NB4 (cell line): ENCODE measurements around the gene BPIFA1.

Source experiments
- DNase-seq: peaks from one replicate; pipeline ENCODE4 v3.0.0; 2010; ENCODE audit warnings: low read depth
- H3K4me3 ChIP-seq: one replicate; pipeline ENCODE4 v1.5.1; 2011; ENCODE audit warnings: mild to moderate bottlenecking, low read depth, low read length, moderate library complexity
- MAX ChIP-seq: IDR thresholded peaks from 2 replicates; pipeline ENCODE4 v1.6.1; 2011; ENCODE audit warnings: low read depth, low read length
- MYC ChIP-seq: IDR thresholded peaks from 2 replicates; pipeline ENCODE4 v1.6.1; 2011; ENCODE audit warnings: low read depth, low read length
- POLR2A ChIP-seq: IDR thresholded peaks from 2 replicates; pipeline ENCODE4 v1.6.1; 2011; ENCODE audit warnings: mild to moderate bottlenecking; ENCODE audit not compliant: insufficient read length; ENCODE audit errors: extremely low read depth
- TF ChIP-seq, protein P1 (sequence below): IDR thresholded peaks from one replicate; pipeline ENCODE4 v1.5.1; 2012; ENCODE audit warnings: low read depth, low read length

The BPIFA1 gene

GRCh38 chr20:33275871-33276270 lies 40.1 kb downstream of the BPIFA1 start:
- DNase-seq, result no peak
- no peak overlapping the region for H3K4me3 ChIP-seq
- TF ChIP-seq, protein P1, sequence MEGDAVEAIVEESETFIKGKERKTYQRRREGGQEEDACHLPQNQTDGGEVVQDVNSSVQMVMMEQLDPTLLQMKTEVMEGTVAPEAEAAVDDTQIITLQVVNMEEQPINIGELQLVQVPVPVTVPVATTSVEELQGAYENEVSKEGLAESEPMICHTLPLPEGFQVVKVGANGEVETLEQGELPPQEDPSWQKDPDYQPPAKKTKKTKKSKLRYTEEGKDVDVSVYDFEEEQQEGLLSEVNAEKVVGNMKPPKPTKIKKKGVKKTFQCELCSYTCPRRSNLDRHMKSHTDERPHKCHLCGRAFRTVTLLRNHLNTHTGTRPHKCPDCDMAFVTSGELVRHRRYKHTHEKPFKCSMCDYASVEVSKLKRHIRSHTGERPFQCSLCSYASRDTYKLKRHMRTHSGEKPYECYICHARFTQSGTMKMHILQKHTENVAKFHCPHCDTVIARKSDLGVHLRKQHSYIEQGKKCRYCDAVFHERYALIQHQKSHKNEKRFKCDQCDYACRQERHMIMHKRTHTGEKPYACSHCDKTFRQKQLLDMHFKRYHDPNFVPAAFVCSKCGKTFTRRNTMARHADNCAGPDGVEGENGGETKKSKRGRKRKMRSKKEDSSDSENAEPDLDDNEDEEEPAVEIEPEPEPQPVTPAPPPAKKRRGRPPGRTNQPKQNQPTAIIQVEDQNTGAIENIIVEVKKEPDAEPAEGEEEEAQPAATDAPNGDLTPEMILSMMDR, result no peak

DNA sequence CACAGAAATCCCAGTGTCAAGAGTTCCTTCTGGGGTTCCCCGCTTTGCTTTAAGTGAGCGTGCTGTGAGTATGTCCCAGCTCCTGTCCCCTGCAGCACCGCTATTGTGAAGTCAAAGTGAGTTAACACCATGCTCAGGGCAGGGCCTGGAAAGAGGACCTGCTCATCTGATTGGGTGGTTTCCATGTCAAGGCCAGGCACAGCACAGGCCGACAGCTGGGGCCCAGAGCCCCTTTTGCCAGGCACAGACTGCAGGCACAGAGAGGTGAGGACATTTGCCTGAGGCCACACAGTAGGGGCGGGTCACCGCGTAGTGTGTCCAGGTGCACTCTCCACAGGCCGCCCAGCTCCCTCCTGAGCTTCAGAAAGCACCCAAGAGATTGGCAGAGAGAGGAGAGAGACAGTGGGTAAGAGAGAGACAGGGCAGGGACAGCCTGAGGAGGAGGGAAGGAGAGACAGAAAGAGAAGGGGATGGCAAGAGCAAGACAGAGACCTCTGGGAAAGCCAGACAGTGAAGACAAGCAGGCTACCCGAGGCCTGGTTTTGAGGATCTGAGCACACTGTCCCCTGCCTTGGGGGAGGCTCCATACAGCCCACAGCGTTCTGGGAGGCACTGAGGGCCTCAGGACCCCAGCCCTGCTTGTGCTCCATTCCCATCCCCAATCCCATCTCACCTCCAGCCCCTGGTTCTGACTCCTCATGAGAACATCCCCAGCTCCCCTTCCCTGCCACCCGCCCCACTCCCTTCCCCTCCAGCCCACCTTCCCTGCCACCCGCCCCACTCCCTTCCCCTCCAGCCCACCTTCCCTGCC lies 40.7 kb downstream of the BPIFA1 start:
- H3K4me3 ChIP-seq, result no peak overlapping the region
- no peak for DNase-seq
- TF ChIP-seq MAX, result no peak
- TF ChIP-seq MYC, result no peak
- TF ChIP-seq, protein P1, result no peak
- no peak for TF ChIP-seq POLR2A

DNA sequence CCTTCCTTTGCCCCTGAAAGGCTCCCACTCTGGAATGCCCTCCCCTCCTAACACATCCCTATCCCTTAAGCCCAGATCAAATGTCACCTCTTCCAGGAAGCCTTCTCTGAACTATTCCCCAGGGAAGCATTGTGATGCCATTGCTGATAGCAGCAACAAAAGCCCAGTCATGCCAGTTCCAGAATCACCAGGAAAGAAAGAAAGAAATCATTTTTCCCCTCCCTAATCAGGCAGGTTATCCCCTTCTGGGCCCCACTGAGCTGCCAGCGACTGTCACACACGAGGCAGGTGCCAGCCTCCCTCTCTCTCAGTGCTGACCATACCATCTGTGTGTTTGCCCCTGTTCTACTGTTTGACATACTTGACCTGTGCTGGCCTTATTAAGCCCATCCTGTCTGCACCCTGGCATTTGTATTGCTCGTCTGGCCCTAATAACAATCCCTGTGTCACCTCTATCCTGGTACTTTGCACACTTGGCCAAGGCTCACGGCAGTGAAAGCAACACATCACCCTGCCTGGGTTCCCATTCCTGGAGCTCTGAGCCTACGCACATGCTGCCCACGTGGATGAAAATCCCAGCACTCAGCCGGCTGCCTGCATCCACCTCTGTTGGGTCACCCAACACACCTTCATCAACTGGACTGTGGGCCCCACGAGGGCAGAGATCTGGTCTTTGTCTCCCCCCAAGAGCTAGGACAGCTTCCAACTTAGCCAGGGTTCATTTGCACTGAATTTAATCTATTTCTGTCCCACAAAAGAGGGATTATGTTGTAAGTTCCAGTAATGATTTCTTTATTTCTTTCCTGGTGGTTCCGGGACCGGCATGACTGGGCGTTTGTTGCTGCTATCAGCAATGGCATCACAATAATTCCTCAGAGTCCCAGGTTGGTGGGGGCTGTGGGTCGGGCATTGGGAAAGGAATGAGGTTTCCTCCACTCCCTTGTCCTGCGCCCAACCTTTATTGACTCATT lies 42.0 kb downstream of the BPIFA1 start:
- TF ChIP-seq POLR2A (no peak), MYC (no peak), MAX (no peak)
- TF ChIP-seq, protein P1, result no peak
- no peak overlapping the region for H3K4me3 ChIP-seq
- DNase-seq, result no peak

DNA sequence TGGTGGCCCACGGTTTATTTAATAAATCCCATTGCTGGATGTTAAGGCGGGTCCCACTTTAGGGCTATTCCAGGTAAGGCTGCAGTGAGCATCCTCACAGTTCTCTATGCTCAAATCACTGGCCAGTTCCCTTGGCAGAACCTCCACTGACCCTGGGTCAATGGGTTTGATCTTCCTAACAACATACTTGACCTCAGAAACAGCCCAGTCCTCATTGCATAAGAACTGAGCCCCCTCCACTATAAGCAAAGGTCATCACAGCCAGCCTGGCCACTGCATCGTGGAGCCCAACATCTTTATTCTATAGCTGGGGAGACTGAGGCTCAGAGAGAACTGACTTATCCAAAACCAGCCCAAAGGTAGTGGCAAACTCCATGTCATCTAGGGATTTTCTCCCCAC lies 42.9 kb downstream of the BPIFA1 start:
- no peak for DNase-seq
- no peak overlapping the region for H3K4me3 ChIP-seq
- TF ChIP-seq, protein P1, result no peak
- TF ChIP-seq MAX (no peak), MYC (no peak), POLR2A (no peak)

DNA sequence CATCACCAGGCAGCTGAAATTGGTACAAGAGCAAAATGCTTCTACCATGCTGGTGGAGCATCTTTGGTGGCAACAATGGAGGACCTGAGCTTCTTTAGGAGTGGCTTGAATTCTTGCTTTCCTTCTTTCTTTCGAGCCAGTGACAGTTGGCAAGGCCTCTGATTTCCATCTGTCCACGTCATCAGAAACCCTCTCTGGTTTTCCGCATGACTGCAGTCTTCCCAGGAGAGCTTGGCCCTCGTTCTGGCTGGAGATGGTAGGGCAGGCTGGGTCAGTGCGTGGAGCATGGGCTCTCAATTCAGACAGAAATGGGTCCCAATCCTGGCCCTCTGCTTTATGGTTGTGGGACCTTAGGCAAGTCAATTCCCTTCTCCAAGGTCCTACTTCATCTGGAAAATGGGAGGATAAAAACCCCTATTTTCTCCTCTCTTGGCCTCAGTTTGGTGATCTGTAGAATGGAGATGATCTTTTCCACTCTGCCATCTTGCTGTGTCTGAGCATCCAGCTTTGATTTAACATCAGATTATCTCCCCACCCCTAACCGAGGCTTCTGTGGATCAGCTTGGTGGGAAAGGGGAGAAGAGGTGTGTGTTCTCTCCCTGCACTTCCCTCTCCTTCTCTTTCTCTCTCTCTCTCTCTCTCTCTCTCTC lies 43.6 kb downstream of the BPIFA1 start:
- no peak for DNase-seq
- H3K4me3 ChIP-seq, result no peak overlapping the region
- TF ChIP-seq MYC, result no peak
- no peak for TF ChIP-seq POLR2A
- no peak for TF ChIP-seq MAX
- TF ChIP-seq, protein P1, result no peak
